Limb (tissue), 2 donors: ENCODE results near the gene USP10.

Experiments
- DNase-seq, 2 donors: peaks; one replicate each; pipeline ENCODE4 v3.0.0-alpha.2; 2016; ENCODE audit errors: extremely low spot score in 2 of 2

Gene USP10, protein sequence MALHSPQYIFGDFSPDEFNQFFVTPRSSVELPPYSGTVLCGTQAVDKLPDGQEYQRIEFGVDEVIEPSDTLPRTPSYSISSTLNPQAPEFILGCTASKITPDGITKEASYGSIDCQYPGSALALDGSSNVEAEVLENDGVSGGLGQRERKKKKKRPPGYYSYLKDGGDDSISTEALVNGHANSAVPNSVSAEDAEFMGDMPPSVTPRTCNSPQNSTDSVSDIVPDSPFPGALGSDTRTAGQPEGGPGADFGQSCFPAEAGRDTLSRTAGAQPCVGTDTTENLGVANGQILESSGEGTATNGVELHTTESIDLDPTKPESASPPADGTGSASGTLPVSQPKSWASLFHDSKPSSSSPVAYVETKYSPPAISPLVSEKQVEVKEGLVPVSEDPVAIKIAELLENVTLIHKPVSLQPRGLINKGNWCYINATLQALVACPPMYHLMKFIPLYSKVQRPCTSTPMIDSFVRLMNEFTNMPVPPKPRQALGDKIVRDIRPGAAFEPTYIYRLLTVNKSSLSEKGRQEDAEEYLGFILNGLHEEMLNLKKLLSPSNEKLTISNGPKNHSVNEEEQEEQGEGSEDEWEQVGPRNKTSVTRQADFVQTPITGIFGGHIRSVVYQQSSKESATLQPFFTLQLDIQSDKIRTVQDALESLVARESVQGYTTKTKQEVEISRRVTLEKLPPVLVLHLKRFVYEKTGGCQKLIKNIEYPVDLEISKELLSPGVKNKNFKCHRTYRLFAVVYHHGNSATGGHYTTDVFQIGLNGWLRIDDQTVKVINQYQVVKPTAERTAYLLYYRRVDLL

DNA sequence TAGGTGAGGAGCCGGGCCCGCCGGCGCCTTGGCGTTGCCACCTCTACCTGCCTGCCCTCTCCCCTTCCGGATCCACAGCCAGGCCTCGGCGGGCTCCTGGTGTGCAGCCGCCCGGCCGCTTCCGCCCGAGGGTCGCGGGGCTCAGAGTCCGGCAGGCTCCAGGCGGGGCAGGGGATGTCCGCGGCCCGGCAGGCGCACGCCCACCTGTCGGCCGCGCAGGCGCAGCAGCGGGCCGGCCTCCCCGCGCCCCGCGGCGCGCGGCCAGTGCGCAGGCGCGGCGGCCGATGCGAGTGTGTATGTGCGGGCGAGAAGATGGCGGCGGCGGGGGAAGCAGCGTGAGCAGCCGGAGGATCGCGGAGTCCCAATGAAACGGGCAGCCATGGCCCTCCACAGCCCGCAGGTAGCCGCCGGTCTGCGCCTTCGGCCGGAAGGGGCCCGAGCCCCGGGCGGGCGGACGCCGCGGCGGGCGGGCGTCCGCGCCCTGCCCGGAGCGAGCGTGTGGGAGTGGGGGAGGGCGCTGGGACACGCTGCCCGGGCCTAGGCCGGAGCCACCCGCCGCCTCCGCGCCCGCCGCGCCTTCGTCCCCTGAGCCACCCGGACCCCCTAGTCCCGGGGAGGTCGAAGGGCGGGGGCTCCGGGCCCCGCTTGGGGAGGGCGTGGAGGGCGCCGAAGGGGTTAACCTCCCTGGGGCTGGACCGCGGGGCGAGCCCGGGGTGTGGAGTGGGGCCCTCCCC is at the start of gene USP10:
Gene USP10 (plus strand): TSS at position 289 of the 734 bp plus-strand sequence. CDS start 91 bp downstream, at position 380.
- DNase-seq: peak; percentile 82 to 92

GRCh38 chr16:84650062-84650991 is 49.5 kb upstream of the USP10 start:
- DNase-seq: no peak

- no peak for DNase-seq
These were observed 47.2 kb upstream of the USP10 start for GRCh38 chr16:84652566-84652965.

- no peak for DNase-seq
These were observed 45.6 kb upstream of the USP10 start for GRCh38 chr16:84654238-84654637.

DNA sequence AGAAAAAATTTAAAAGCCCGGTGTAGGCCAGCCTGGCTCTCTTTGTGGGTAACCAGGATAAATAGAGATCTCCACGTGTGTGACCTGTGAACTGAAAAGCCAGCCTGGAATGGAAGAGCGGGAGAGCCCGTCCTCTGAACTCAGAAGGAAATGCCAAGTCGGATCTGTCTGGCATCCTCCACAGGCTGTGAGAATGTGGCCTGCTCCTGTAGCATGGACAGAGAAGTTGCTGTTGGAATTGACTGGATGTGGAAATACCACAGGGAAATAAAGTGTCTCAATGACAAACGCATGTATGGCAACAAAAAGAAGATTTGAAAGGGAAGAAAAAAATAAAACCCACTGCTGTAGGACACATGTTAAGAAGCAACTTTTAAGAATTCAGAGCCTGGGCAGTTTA is 44.8 kb upstream of the USP10 start:
- DNase-seq: no peak

DNA sequence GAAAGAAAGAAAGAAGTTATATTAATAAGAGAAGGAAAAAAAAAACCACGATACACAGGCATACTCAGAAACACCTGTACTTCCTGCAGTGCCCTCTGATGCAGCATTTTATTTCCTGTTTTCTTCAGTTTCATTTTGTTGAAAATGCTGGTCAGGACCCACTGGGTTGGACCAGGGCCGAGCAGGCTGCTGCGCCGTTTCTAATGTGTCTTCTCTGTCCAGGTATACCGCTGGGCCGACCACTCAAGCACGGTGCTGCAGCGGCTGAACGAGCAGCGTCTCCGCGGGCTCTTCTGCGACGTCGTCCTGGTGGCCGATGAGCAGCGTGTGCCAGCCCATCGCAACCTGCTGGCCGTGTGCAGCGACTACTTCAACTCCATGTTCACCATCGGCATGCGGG is 43.2 kb upstream of the USP10 start:
- DNase-seq: no peak

DNA sequence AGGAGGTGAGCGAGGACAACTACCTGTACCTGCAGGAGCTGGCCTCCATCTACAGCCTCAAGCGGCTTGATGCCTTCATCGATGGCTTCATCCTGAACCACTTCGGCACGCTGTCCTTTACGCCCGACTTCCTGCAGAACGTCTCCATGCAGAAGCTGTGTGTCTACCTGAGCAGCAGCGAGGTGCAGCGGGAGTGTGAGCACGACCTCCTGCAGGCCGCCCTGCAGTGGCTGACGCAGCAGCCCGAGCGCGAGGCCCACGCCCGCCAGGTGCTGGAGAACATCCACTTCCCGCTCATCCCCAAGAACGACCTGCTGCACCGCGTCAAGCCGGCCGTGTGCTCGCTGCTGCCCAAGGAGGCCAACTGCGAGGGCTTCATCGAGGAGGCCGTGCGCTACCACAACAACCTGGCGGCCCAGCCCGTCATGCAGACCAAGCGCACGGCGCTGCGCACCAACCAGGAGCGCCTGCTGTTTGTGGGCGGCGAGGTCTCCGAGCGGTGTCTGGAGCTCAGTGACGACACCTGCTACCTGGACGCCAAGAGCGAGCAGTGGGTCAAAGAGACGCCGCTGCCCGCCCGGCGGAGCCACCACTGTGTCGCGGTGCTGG is 42.5 kb upstream of the USP10 start:
- no peak for DNase-seq

GRCh38 chr16:84658690-84659089 is 41.1 kb upstream of the USP10 start:
- DNase-seq: no peak

- DNase-seq: no peak
These were observed 40.0 kb upstream of the USP10 start for GRCh38 chr16:84659656-84660300.

- DNase-seq: no peak
These were observed 38.8 kb upstream of the USP10 start for GRCh38 chr16:84660973-84661372.

- no peak for DNase-seq
These were observed 38.3 kb upstream of the USP10 start for GRCh38 chr16:84661418-84662060.

DNA sequence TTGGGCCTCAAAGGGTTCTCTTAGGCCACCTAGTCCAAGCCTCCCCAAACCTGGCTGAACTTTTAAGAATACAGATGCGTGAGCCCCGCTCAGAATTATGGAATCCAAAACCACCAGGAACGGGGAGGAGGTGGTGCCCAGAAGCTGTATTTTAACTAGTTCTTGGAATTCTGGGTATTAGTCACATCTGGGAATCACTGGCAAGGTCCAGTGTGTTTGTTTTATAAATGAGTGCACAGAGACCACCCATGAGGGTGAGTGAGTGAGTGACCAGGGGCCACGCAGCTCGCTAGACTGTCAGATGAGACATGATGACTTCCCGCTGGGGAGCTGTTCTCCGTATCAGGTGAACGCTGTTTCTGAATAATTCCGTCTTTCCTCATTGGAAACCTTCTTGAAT is 37.3 kb upstream of the USP10 start:
- no peak for DNase-seq

- DNase-seq: no peak
These were observed 36.2 kb upstream of the USP10 start for GRCh38 chr16:84663433-84664101.

- DNase-seq: no peak
These were observed 34.4 kb upstream of the USP10 start for GRCh38 chr16:84665359-84665758.

GRCh38 chr16:84665843-84666242 is 34.0 kb upstream of the USP10 start:
- no peak for DNase-seq

DNA sequence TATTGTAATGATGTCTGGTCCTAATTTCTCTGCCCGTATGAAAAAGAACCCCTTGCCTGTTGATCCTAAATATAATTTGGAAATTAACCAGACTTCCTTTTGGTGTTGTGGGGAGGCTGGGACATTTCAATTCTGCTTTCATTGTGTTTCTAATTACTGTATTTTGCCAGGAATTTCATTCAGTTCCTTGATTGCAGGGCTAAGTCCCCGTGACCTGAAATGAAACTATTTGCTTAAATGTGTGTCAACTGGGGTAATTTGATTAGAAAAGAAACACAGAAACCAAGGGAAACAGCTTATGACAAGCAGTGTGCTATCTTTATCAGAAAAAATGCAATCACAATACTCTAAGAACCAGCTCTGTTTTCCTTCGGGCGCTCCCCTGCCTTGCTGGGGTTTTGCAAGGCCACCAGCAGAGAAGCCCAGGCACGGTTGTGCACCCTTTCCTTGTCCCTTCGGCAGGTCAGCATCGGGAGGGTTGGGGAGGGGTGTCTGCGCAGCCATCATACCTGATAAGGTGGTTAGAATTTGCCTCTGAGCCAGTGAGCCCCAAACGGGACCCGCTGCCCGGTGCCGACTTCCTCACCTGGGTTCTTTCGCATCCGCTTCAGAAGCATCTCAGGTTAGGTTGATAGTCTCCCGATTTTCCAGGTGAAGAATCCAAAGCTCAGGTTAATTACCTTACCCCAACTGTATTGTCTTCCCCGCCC is 32.0 kb upstream of the USP10 start:
- DNase-seq: no peak

DNA sequence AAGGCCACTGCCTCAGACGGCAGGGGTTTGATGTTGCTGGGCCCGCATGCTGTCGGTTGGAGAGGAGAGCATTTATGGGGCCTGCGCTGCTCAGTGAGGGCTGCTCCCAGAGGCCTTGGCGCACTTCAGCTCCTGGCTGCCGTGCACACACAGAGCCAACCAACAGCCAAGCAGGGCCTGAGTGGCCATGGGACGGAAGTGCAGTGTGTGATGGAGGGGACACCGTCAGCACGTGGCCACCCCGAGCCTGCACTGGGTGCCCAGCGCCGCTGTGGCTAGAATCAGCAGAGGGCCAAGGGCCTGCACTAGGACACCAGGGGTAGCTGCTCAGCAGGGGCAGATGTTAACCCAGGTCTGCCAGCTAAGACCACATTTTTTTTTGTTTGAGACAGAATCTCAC is 29.7 kb upstream of the USP10 start:
- DNase-seq: no peak
